ENCODE results near the gene CTSC.
"Not testable (repeated sequence)": the region's sequence is repeated elsewhere in the genome, so short reads cannot be mapped to it uniquely, and the experiment has no call there.

The CTSC gene

GRCh38 chr11:88266157-88266556 lies 71.4 kb downstream of the CTSC start:
- H3K4me3 ChIP-seq (ENCODE audit: low read length) = no peak overlapping the region
- no peaks in the 10 kb centered on the region for H3K4me1 ChIP-seq (ENCODE audit: control insufficient read depth, insufficient read depth, low read length)
- no peaks in the 10 kb centered on the region for H3K27me3 ChIP-seq (ENCODE audit: control insufficient read depth, insufficient read depth, low read length)
- no peaks in the 10 kb centered on the region for H3K36me3 ChIP-seq (ENCODE audit: control insufficient read depth, insufficient read depth, low read length)
- H3K9me3 ChIP-seq (ENCODE audit: control insufficient read depth, low read length) = no peaks in the 10 kb centered on the region
- no peak overlapping the region for H3K9ac ChIP-seq (ENCODE audit: low read length)

- no peaks in the 10 kb centered on the region for H3K36me3 ChIP-seq (ENCODE audit: control insufficient read depth, insufficient read depth, low read length)
- H3K9ac ChIP-seq (ENCODE audit: low read length) = no peak overlapping the region
- no peaks in the 10 kb centered on the region for H3K9me3 ChIP-seq (ENCODE audit: control insufficient read depth, low read length)
- H3K4me1 ChIP-seq (ENCODE audit: control insufficient read depth, insufficient read depth, low read length) = no peaks in the 10 kb centered on the region
- H3K4me3 ChIP-seq (ENCODE audit: low read length) = no peak overlapping the region
- H3K27me3 ChIP-seq (ENCODE audit: control insufficient read depth, insufficient read depth, low read length) = no peaks in the 10 kb centered on the region
Observed at GRCh38 chr11:88259431-88259830, 78.1 kb downstream of the CTSC start.

GRCh38 chr11:88252208-88252607 lies 85.3 kb downstream of the CTSC start:
- Histone ChIP-seq H3K9me3 (ENCODE audit: control insufficient read depth, low read length) (no peaks in the 10 kb centered on the region), H3K4me1 (ENCODE audit: control insufficient read depth, insufficient read depth, low read length) (no peaks in the 10 kb centered on the region), H3K9ac (ENCODE audit: low read length) (no peak overlapping the region), H3K36me3 (ENCODE audit: control insufficient read depth, insufficient read depth, low read length) (no peaks in the 10 kb centered on the region), H3K27me3 (ENCODE audit: control insufficient read depth, insufficient read depth, low read length) (no peaks in the 10 kb centered on the region), H3K4me3 (ENCODE audit: low read length) (no peak overlapping the region)

- H3K36me3 ChIP-seq (ENCODE audit: control insufficient read depth, insufficient read depth, low read length) = no peaks in the 10 kb centered on the region
- H3K27me3 ChIP-seq (ENCODE audit: control insufficient read depth, insufficient read depth, low read length) = no peaks in the 10 kb centered on the region
- H3K4me1 ChIP-seq (ENCODE audit: control insufficient read depth, insufficient read depth, low read length) = no peaks in the 10 kb centered on the region
- no peak overlapping the region for H3K9ac ChIP-seq (ENCODE audit: low read length)
- H3K4me3 ChIP-seq (ENCODE audit: low read length) = no peak overlapping the region
- H3K9me3 ChIP-seq (ENCODE audit: control insufficient read depth, low read length) = no peaks in the 10 kb centered on the region
Observed at GRCh38 chr11:88250566-88251242, 86.8 kb downstream of the CTSC start.

GRCh38 chr11:88249706-88250105 lies 87.8 kb downstream of the CTSC start:
- Histone ChIP-seq H3K4me1 (ENCODE audit: control insufficient read depth, insufficient read depth, low read length) (no peaks in the 10 kb centered on the region), H3K9me3 (ENCODE audit: control insufficient read depth, low read length) (no peaks in the 10 kb centered on the region), H3K36me3 (ENCODE audit: control insufficient read depth, insufficient read depth, low read length) (no peaks in the 10 kb centered on the region), H3K27me3 (ENCODE audit: control insufficient read depth, insufficient read depth, low read length) (no peaks in the 10 kb centered on the region), H3K4me3 (ENCODE audit: low read length) (no peak overlapping the region), H3K9ac (ENCODE audit: low read length) (no peak overlapping the region)

- Histone ChIP-seq H3K4me1 (ENCODE audit: control insufficient read depth, insufficient read depth, low read length) (no peaks in the 10 kb centered on the region), H3K36me3 (ENCODE audit: control insufficient read depth, insufficient read depth, low read length) (no peaks in the 10 kb centered on the region), H3K9ac (ENCODE audit: low read length) (no peak overlapping the region), H3K9me3 (ENCODE audit: control insufficient read depth, low read length) (no peaks in the 10 kb centered on the region), H3K27me3 (ENCODE audit: control insufficient read depth, insufficient read depth, low read length) (no peaks in the 10 kb centered on the region), H3K4me3 (ENCODE audit: low read length) (no peak overlapping the region)
Observed at GRCh38 chr11:88246696-88247095, 90.8 kb downstream of the CTSC start.

- H3K4me1 ChIP-seq (ENCODE audit: control insufficient read depth, insufficient read depth, low read length); H3K36me3 ChIP-seq (ENCODE audit: control insufficient read depth, insufficient read depth, low read length); H3K4me3 ChIP-seq (ENCODE audit: low read length); H3K27me3 ChIP-seq (ENCODE audit: control insufficient read depth, insufficient read depth, low read length); H3K9me3 ChIP-seq (ENCODE audit: control insufficient read depth, low read length); H3K9ac ChIP-seq (ENCODE audit: low read length): not testable (repeated sequence)
Observed at GRCh38 chr11:88245576-88245975, 92.0 kb downstream of the CTSC start.

Data from mucosa of stomach (tissue), 1 donor.